Measurements from ENCODE around the gene CSMD2.

CSMD2 gene

DNA sequence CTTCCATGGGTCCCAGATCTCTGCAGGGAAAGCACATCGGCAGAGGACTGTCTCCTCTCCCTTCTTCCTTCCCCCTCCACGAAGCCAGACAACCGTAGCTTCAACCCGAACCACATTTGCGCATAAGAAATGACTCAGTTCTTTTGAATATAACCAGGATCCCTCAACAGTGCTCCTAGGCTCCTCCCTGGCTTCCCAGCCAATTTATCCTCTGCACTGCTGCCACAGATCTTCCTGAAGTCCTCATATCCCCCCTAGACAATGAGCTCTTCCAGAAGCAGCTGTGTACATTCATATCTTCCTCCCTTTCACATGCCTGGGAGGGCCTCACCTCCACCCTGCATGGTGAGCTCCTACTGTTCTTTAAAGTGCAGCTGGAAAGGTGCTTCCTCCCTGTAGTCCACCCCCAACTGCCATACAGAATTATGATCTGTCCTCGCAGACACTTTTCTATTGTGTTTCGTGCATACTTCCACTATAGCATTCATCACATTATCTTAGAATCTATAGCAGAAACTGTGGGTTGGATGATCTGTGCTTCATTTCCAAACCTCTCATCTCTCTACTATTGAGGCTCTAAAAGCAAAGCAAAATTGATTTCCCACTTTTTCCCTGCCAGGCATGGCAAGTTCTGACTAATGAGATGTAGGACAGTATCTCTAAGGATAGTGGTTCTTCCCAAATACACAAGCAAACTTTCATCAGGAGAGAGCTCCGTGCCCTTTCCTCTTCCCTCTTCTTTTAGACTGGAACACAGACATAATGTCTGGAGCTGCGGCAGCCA is 480.4 kb downstream of the CSMD2 start:
- no peak for DNase-seq (ENCODE audit: low spot score)

DNA sequence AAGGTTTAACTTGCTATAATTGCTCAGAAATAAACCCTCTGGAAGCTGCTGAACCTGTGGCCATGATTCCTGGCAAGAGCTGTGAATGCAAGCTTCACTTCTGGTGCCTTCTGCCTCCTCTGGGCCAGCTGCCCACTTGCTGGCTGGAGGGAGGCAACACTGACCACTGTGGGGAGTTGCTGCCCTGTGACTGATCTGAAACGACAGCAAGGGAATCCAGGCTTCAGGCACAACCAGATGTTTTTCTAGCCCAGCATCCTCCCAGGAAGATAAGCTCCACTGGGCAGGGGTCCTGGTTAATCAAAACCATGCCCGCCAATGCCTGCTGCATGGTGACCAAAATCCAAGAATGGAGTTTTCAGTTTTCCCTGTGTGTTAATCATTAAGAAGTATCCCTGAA is 481.1 kb downstream of the CSMD2 start:
- peak; percentile 67 for DNase-seq (ENCODE audit: low spot score)

DNA sequence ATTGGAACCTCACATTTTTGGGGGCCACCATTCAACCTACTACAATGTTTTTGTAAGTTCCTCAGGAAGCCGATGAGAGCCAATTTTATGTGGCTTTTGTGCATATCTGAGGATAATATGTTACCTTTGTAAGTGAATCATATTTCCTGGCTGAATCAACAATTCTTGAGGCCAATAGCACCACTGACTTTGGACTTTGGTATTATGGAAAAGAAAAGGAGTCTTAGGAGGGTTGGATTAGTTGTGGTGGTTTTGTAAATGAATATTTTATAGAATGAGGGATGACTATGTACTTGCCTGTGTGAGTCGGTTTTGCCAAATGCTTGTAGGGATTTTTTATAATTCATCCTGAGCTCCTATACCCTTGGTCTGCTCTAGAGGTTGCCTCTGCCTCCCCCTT is 482.7 kb downstream of the CSMD2 start:
- no peak for DNase-seq (ENCODE audit: low spot score)

DNA sequence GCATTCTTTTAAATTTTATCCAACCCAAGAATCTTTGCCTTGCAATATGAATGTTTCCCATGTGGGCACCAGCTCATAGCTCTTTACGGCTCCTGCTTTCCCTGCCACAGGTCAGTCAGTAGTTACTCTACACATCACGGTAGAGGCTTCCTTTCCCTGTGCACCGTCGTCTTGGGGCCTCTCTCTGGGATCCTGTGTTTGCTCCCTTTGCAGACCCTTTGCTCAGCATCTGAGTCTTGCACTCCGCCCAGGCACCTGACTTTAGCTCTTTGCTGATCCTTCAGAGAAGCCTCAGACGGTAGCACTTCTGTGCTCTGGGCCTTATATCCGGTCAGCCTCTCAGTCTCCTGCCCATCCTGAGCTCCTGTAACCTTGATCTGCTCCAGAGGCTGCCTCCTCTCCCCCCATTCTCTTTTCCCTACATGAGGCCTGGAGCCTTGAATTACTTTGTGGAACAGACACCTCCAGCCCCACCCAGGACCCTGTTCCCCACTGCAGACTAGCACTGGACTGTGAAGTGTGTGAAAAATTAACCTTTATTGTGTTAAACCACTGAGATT is 484.7 kb downstream of the CSMD2 start:
- no peak for DNase-seq (ENCODE audit: low spot score)

DNA sequence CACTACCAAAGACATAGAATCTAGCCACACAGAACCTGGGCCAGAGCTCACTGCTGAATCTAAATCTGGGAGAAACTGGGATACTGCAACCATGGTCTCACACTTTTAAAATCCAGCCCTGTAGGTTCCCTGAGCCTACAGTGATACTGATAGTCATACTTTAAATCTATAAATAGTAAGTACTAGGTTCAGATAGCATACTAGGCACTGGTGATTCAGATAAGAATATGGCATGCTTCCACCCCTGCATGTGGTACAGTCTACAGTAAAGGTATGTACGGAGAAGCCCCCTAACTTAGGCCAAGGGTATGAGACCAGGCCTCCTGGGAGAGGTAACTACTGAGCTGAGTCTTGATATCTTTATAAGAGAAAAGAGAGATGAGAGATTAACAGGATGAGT is 494.5 kb downstream of the CSMD2 start:
- no peak for DNase-seq (ENCODE audit: low spot score)

DNA sequence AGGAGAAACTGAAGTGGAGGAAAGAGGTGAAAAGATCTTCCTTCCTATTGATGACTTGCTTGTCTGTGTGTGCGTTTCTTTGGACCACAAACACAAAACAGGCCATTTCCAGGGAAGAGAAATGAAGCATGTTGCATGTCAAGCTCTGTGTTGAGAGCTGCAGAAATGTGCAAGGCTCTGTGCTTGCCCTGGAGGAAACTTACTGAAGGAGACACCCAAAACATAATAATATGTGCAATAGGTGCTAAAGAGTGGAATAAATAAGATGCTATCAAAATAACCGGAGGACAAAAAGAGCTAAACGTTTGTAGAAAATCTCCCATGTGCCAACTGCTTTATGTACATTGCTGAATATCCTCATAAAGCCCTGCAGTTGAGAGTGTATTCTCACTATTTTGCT is 496.3 kb downstream of the CSMD2 start:
- no peak for DNase-seq (ENCODE audit: low spot score)

DNA sequence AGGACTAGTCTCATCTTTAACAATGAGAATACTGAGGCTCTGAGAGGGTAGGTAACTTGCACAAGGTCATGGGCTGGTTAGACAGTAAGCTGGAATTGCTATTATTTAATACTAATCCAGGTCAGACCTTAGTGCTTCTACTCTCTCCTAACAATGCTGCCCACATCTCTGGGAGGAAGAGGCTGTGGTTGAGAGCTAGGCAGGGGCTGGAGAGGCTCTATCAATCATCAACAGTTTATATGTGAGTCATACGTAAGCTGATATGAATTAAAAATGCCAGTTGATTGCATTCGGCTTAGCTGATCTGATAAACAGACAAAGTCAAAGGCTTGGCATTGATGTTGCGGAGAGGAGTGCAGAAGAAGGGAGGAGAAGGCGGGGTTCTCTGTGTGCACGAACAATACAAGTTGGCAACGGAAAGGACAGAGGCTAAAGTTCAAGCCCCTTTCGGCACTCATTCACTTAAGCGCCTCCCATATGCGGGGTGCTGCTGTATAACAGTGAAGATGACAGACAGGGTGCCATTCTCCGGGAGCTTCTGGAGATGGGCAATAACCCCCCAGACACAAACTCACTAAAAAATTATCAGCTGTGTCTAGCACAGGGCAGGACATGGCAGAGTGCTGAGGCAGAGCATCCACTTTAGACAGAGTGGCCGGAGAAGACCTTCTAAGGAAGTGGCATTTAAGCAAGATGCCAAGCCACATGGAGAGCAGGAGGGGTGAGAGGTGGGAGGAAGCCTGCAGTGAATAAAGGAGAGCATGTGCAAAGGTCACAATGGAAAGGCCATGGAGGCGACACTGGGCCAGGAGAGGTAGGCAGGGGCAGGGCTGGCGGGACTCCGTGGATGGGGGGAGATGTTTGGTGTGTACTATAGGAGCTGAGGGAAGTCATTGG is 497.4 kb downstream of the CSMD2 start:
- DNase-seq (ENCODE audit: low spot score), result no peak

DNA sequence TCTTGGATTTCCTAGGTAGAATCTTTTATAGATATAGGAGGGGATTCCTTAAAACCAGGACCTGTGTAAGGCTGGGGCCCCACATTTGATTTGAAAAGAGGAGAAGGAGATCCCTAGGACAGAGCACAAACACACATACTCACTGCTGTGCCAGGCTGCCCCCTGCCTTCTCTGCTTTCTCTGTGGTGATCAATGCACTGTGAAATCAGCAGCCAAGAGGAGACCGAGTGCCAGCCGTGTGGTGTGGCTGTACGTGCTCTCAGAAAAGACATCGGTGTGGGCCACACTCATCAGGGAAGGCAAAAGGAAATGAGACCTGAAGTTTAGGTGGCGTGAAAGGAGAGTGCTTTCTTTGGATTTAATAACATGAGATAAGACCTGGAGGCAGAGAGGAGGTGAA is 498.4 kb downstream of the CSMD2 start:
- DNase-seq (ENCODE audit: low spot score), result no peak

DNA sequence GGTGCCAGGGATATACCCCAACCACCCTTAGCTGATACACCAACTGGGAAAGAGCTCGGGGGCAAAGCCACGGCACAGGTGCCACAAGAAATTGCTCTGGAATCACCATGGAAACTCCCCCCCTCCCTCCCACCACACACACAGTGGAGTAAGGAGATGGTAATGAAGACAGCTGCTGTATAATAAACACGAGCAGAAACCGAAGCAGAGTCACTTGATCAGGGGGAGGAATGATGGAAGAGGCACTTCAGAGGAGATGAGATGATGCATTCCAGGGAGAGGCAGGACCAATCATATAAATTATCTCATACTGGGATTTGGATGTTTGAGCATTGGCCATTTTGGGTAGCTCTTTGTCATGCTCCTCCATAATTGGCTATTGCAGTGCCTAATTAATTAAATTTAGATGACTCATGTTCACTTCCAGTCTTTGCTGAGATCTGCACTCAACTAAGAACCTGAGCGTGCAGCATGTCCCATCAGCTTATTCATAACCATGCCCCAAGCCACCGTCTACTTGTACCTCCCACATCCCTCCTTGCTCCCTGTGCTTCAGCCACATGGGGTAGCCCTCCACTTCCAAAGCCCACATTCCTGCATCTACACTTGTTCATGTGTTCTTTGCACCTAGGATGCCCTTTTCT is 503.1 kb downstream of the CSMD2 start:
- no peak for DNase-seq (ENCODE audit: low spot score)

DNA sequence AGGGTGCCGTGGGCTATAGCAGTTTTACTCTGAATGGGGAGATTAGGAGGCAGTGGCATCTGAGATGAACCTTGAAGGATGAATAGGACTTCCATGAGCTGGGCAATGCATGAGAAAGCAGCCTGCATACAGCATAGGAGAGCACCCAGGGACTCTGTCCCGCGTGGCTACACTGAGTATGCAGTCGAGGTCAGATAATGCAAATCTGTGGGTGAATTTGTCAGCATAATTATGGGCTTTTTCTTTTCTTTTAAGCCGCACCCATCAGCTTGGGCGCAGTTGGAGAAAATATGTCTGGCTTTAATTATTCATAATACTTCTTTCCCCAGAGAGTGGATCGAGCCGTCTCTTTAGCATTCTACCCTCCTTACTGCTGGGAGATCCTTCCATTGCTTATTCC is 504.1 kb downstream of the CSMD2 start:
- DNase-seq (ENCODE audit: low spot score), result no peak

DNA sequence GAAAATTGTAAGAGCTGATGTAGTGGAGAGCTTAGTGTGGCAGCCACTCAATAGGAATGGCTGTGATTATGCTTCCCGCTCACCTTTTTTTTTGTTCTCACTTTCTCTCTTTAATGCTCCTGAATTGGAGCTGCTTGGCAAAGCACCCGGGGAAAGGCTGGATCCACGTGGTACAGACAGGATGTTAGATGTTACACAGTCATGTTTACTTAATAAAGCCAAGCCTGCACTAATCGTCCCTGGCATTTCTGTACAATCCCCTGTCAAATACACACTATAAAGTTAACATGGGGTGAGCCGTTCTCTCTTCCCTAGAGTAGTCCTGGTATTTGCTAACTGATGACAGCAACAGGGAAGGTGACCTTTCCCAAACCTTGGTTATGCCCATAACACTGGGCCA is 504.8 kb downstream of the CSMD2 start:
- DNase-seq (ENCODE audit: low spot score), result no peak

DNA sequence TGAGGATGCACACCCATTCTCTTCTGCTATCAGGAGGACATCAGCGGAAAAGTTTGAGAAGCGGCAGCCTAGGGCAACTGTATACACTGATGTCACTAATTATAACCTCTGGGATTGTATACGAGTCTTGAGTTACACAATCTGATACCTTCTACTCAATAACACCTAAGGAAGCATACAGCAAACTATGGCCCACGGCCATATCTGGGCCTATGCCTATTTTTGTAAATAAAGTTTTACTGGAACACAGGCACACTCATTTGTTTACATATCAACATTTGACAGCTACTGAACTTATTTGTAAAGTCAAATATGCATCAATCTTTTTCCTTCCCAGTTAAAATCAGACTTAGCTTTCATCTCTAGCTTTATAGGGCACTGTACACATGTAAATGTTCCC is 505.4 kb downstream of the CSMD2 start:
- DNase-seq (ENCODE audit: low spot score), result no peak

DNA sequence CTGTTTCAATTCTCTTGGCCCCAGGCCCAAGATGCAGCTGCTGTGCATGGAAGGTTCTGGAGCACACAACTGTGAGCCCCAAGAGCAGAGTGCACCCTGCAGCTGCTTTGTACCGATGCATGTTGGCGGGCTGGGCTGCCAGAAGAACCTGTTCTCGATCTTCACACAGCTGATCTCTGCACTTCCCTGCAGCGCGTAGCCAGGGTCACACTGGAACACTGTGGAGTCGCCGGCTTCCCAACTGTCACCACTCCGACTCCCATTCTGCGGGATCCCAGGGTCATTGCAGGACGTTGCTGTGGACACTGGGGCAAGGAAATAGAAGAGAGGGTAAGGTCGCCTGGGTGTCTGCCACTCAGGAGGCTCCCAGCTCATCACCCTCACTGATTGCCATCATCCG is 507.2 kb downstream of the CSMD2 start:
- no peak for DNase-seq (ENCODE audit: low spot score)

DNA sequence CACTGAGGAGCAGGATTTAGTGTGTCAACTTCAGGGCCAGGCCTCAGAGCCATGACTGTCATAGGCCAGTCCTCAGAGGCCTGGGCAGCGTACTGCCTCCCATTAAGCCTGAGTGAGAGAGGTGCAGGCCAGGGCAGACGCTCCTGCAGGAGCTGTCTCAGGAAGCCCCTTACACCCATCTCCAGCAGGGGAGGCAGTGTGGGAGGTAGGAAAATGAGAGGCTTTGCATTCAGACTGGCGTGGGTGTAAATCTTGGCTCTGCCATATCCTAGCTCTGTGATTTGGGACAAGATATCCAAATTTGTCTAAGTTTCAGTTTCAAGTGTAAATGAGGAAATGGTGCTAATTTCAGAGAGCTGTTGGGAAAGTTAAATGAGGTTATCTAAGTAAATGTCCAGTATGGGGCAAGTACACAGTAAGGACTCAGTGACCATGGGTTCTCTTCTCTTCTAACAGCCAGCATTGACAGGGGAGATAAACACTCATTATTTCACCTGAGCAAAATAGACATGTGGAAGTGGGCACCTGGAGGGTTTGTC is 508.5 kb downstream of the CSMD2 start:
- DNase-seq (ENCODE audit: low spot score), result no peak

DNA sequence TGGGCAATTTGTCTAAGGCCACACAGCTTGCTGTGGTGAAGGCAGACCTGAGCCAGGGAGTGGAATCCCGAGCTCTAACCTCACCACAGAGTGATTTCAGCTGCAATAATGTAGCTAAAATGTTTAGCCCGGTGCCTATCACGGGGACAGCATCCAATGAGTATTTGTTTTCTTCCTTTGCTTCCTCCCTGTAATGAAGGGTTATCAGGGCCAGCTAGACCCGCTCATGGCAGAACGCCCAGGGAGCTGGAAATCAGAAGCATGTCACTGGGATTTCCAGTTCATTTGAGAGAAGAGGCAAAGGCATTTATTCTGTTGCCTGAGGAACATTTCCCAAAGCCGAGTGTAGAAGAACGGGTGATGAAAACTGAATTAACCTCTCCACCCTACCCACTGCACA is 509.5 kb downstream of the CSMD2 start:
- no peak for DNase-seq (ENCODE audit: low spot score)

DNA sequence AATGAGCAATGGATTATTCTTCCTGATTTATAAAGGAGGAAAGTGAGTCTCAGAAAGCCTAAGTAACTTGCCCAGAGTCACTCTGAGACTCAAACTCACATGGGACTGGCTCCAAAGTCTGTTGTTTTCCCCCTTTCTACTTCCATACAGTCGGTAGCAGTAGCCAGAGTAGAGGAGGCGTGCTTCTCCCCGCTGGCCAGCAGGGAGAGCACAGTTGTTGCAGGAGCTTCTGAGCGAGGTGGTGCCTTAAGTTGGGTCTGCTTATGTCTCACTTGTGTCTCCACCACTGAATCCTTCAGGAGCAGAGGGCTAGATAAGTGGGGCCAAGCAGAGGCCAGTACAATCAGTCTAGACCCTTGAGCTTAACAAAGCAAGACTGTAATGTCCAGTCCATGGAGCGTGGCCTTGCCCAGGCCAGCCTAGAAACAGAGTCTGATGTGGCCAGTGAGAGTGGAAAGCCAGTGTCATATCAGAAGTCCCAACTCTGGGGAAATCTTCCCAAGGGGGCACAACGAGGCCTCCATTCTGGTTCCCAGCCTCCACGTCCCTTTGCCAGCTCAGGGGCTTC is 510.7 kb downstream of the CSMD2 start:
- DNase-seq (ENCODE audit: low spot score), result no peak

DNA sequence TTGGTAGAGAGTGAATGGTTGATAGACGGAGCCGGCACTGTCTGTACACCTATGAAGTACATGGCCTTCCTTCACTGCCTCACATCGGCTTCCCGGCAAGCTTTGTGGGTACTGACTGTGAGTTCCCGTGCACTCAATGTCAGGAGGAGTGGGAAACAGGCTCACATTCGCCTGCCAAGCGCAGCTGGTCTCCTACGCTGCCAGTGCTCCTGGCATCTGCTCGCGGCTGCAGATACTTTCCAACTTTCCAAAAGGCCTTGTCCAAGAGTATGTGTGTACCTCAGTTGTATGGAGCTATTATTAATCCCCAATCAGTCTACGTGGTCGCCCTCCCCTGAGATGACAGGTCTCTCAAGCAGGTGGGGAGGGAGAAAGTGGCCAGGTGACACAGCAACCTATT is 511.8 kb downstream of the CSMD2 start:
- no peak for DNase-seq (ENCODE audit: low spot score)

DNA sequence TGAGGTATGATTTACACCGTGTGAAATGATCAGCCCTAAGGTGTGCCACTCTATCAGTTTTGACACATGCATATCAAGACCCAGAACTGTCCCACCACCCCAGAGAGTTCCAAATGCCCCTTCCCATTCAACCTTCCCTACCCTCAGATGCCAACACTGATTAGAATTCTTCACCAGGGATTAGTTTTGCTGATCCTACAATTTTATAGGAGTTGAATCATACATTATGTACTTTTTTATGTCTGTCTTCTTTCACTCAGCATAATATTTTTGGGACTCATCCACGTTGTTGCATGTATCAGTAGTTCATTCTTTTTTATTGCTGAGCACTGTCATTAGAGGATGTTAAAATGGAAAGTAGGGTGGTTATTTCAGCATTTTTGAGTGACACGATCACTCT is 514.3 kb downstream of the CSMD2 start:
- DNase-seq (ENCODE audit: low spot score), result no peak

DNA sequence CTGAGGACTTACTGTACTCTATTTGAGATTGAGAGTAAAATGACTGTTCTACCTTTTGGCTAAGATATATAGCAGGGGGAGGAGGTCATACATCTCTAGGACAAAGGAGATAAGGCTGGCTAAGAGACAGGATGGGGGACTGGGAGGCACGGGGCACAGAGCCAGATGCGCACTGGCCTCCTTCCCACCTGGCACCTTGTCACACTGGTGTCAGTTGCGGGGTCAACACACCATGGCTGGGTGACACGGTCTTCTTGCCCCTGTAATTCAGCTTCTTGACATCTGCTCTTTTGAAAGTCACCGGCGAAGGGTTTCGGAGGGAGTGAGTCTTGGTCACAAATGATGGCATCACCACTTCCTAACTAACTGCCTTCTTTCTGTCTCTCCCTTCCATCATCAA is 515.3 kb downstream of the CSMD2 start:
- DNase-seq (ENCODE audit: low spot score), result no peak

DNA sequence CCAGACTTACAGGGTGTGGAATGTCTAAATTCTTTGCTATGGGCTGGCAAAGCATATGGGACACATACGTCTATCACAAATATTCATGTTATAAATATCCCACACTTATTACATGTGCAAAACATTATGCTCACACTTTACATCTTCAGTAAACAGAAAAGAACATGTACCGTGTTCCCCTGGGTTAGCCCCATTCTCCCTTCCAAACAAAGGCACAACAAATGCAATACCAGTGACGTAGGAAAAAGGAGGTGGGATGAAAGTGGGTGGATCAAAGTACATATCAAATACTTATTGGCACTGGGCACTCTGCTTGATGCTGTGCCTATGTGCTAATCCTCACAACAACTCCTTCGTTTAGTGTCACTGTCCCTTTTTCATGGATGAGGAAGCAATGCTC is 521.8 kb downstream of the CSMD2 start:
- DNase-seq (ENCODE audit: low spot score), result no peak

DNA sequence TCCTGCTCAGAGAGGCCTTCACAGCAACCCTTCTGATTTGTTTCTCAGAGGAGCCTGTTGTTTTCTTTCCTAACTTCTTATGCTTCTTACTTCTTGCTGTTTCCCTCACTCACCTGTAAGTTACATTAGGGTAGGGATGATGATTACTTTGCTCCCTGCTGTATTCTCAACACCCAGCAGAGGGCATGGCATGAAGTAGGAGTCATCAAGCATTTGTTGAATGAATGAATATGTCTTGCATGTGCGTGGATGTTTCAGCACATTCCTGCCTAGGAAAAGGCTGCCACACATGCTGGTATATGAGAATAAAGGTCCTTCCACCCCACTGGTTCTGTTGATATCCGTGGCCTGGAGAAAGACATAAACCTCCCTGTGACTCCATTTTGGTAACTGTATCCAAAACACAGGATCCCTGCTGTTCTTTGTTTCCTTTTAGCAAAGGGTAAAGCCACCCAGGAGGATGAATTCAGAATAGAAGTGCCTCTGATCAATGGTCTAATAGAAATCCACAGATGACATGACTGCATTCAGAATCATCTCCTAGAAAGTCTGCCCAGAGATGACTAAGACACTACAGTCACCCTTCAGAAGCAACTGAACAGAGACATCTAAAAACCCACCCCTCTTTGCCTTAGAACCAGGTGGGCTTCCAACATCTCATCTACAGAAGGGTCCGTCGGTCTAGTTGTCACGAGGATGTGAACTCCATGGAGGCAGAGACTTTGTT is 523.8 kb downstream of the CSMD2 start:
- peak; percentile 34 for DNase-seq (ENCODE audit: low spot score)
